T-helper 2 cell treated with Interferon-gamma antibody and Interleukin-4, amounts not matched to agents 5 μg/mL and 100 μg/mL, for 36 hours (primary cell): ENCODE measurements around the gene UBE3A.
A peak's percentile ranks its signal among the peaks of the same experiment; 100 is the strongest.
"Not testable (repeated sequence)": the region's sequence is repeated elsewhere in the genome, so short reads cannot be mapped to it uniquely, and the experiment has no call there.

Experiments
- DNase-seq: peaks from one replicate; pipeline ENCODE4 v3.0.0; 2021; ENCODE audit warnings: low spot score
- H3K27ac Mint-ChIP-seq: one replicate; pipeline ENCODE4 v1.8.0; 2021; ENCODE audit warnings: mild to moderate bottlenecking, mixed read lengths
- H3K27me3 Mint-ChIP-seq: one replicate; pipeline ENCODE4 v1.8.0; 2021; ENCODE audit warnings: low read depth, mixed read lengths
- H3K36me3 Mint-ChIP-seq: one replicate; pipeline ENCODE4 v1.8.0; 2021; ENCODE audit warnings: low read depth, mixed read lengths
- H3K4me1 Mint-ChIP-seq: one replicate; pipeline ENCODE4 v1.8.0; 2021; ENCODE audit warnings: low read depth, mixed read lengths
- H3K4me3 Mint-ChIP-seq: one replicate; pipeline ENCODE4 v1.8.0; 2022; ENCODE audit warnings: mild to moderate bottlenecking, moderate library complexity, mixed read lengths
- H3K9me3 Mint-ChIP-seq: one replicate; pipeline ENCODE4 v1.8.0; 2021; ENCODE audit warnings: mixed read lengths

The UBE3A gene

GRCh38 chr15:25455226-25455625 lies 16.4 kb upstream of the UBE3A start:
- H3K4me1 Mint-ChIP-seq, result no peaks in the 10 kb centered on the region
- no peak overlapping the region for H3K4me3 Mint-ChIP-seq
- no peak overlapping the region for H3K27ac Mint-ChIP-seq
- H3K9me3 Mint-ChIP-seq, result peaks cover 14% of the 10 kb centered on the region
- DNase-seq, result no peak
- no peaks in the 10 kb centered on the region for H3K27me3 Mint-ChIP-seq
- H3K36me3 Mint-ChIP-seq, result no peaks in the 10 kb centered on the region

GRCh38 chr15:25454771-25455170 lies 15.9 kb upstream of the UBE3A start:
- Mint-ChIP-seq H3K4me1 (no peaks in the 10 kb centered on the region), H3K4me3 (no peak overlapping the region), H3K27me3 (no peaks in the 10 kb centered on the region), H3K36me3 (no peaks in the 10 kb centered on the region), H3K27ac (no peak overlapping the region), H3K9me3 (peaks cover 18% of the 10 kb centered on the region)
- no peak for DNase-seq

DNA sequence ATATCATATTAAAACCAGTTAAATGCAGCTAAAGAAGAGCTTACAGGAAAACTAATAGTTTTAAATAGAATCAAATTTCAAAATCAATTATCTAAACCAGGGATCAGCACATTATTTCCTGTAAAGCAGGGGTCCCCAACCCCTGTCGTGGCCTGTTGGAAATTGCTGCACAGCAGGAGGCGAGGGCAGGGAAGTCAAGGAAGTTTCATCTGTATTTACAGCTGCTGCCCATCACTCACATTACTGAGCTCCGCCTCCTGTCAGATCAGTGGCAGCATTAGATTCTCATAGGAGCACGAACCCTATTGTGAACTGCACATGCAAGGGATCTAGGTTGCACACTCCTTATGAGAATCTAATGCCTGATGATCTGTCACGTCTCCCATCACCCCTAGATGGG lies 14.4 kb upstream of the UBE3A start:
- H3K9me3 Mint-ChIP-seq, result peaks cover 18% of the 10 kb centered on the region
- not testable (repeated sequence) for H3K4me3 Mint-ChIP-seq, DNase-seq, H3K27me3 Mint-ChIP-seq, H3K27ac Mint-ChIP-seq, H3K4me1 Mint-ChIP-seq, H3K36me3 Mint-ChIP-seq

DNA sequence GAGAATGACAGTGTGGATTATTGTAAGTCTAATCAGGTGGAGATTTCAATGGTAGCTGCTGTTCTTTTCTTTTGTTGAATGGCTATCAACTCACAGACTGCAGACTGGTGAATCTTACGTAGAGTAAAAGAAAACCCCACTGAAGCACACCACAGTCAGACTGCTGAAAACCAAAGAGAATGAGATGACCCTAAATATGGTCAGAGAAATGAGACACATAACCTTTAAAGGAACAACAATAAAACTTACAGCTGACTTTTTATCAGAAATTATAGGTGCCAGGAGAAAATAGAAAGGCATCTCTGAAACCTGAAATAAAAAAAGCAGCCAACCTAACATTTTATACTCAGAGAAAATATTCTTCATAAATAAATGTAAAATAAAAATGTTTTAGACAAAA lies 12.7 kb upstream of the UBE3A start:
- no peak overlapping the region for H3K27ac Mint-ChIP-seq
- H3K36me3 Mint-ChIP-seq, result no peaks in the 10 kb centered on the region
- H3K4me1 Mint-ChIP-seq, result no peaks in the 10 kb centered on the region
- no peaks in the 10 kb centered on the region for H3K27me3 Mint-ChIP-seq
- H3K9me3 Mint-ChIP-seq, result peaks cover 21% of the 10 kb centered on the region
- H3K4me3 Mint-ChIP-seq, result no peak overlapping the region
- no peak for DNase-seq

DNA sequence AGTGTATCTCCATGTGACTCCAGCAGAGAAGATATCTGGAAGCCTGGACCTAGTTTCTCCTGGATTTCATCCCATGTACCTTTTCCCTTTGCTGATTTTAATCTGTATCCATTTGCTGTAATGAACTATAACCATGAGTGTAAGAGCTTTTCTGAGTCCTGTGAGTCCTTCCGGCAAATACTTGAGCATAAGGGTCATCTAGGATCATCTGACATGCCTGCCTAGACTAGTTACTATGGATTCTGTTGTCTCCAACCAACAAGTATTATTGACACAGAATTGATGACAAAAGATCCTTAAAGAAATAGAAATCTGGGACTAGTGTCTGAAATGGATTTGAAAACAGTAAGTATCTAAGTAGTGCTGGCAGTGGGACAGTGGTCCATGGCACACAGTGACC lies 11.3 kb upstream of the UBE3A start:
- Mint-ChIP-seq H3K4me3 (no peak overlapping the region), H3K27ac (no peak overlapping the region), H3K36me3 (no peaks in the 10 kb centered on the region), H3K9me3 (peaks cover 21% of the 10 kb centered on the region), H3K27me3 (no peaks in the 10 kb centered on the region), H3K4me1 (no peaks in the 10 kb centered on the region)
- DNase-seq, result no peak

DNA sequence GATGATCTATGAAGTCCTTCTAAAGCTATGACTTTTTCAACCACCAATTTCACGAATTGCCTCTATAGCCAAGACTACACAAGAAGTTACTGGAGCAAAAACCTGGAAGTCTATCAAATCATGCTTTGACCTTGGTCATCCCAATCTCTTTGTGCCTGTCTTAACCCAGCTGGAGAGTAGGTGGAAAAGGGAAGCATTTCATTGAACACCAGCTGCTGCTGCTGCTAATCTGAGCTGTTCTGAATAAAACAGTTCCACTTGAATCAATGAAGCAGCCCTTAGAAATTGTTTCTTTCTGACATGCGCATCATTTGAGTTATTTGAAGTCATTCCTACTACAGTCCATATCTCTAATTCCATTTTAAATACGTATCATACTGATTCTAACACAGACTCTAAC lies 7.3 kb upstream of the UBE3A start:
- Mint-ChIP-seq H3K4me3 (no peak overlapping the region), H3K4me1 (no peaks in the 10 kb centered on the region), H3K27ac (no peak overlapping the region), H3K36me3 (no peaks in the 10 kb centered on the region), H3K27me3 (no peaks in the 10 kb centered on the region), H3K9me3 (peaks cover 22% of the 10 kb centered on the region)
- DNase-seq, result no peak

DNA sequence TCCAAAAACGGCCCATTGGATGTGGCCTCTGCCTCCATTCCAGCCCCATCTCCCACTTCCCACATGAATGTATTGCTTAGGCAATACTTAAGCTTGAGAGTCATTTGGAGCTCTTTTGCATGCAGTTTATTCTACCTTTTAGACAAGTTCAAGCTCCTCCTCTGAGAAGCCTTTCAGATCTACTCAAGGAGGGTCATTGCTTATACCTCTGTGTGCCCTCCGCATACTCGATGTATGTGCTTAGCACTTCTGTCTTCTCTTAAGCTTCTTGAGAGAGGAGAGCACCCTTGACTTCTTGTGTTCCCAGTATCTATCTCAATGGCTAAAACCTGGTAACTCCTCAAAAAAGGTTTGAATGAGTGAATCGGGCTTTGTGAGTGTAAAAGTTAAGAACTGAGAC lies 6.6 kb upstream of the UBE3A start:
- DNase-seq, result no peak
- Mint-ChIP-seq H3K27me3 (no peaks in the 10 kb centered on the region), H3K4me1 (no peaks in the 10 kb centered on the region), H3K27ac (no peak overlapping the region), H3K4me3 (no peak overlapping the region), H3K9me3 (peaks cover 22% of the 10 kb centered on the region), H3K36me3 (peaks cover 1% of the 10 kb centered on the region)

DNA sequence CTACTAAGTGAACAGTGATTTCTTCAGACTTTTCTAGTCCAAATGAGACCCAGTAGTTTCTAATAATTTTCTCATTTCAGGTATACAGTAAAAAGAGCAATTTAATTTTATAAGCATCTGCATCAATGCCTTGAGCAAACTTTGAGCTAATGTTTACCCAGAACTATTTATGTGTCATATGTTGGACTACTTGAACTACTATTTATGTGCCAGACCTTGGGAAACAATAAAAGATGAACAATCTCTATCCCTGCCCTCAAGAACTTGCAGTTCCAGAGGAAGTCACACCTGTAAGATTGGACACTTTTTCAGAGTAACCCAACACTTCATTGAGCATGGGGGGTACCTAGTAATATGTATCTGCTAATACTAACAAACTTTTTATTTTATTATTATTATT lies 2.3 kb upstream of the UBE3A start:
- peaks cover 10% of the 10 kb centered on the region for H3K9me3 Mint-ChIP-seq
- no peak overlapping the region for H3K27ac Mint-ChIP-seq
- H3K27me3 Mint-ChIP-seq, result no peaks in the 10 kb centered on the region
- H3K36me3 Mint-ChIP-seq, result peaks cover 1% of the 10 kb centered on the region
- peaks cover 17% of the 10 kb centered on the region for H3K4me1 Mint-ChIP-seq
- no peak for DNase-seq
- H3K4me3 Mint-ChIP-seq, result peak overlapping the region; percentile 18

- Mint-ChIP-seq H3K27ac (peak overlapping the region; percentile 86), H3K4me1 (peaks cover 27% of the 10 kb centered on the region), H3K4me3 (peak overlapping the region; percentile 84), H3K9me3 (peaks cover 8% of the 10 kb centered on the region), H3K36me3 (peaks cover 10% of the 10 kb centered on the region), H3K27me3 (no peaks in the 10 kb centered on the region)
- DNase-seq, result no peak
Measured at GRCh38 chr15:25439369-25439836, 579 bp upstream of the UBE3A start.

DNA sequence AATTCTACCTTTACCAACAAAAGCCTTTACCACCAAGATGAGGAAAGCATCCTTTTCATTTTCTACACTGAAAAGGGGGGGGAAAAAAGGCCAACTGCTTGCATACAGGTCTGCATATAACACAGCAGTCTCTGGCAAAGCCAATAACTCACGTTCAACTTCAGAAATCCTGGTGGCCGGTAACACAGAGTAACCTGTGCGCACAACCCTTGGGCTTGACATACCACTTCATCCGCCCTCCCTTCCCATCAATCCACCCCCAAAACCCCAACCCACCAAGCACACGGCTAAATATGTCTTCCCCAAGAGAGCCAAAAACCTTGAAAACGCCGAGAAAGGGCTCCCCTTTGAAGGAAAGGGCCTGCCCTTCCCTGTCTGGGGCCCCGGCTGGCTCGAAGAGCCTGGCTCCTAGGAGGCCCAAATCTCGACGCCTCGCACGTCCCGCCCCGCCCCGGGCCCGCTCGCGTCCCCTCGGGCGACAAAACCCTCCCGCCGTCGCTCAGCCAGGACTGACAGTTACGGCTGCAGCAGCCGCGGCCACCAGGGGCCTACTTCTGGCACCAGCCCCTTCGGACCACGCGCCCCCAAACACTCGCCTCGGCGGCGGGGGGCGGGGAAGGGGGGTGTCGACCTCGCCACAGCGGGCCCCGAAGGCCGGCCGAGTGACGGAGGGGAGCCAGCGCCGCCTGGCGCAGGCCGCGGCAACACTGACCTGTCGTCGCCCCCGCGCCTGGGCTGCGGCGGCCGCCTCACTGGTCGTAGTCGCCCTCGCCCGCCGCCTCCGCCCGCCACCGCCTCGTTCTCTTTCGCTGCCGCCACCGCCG lies 835 bp downstream of the UBE3A start:
- Mint-ChIP-seq H3K36me3 (peaks cover 13% of the 10 kb centered on the region), H3K9me3 (peaks cover 6% of the 10 kb centered on the region), H3K27me3 (no peaks in the 10 kb centered on the region), H3K4me1 (peaks cover 27% of the 10 kb centered on the region), H3K27ac (peak overlapping the region; percentile 94), H3K4me3 (peak overlapping the region; percentile 90)
- peak; percentile 67 for DNase-seq

DNA sequence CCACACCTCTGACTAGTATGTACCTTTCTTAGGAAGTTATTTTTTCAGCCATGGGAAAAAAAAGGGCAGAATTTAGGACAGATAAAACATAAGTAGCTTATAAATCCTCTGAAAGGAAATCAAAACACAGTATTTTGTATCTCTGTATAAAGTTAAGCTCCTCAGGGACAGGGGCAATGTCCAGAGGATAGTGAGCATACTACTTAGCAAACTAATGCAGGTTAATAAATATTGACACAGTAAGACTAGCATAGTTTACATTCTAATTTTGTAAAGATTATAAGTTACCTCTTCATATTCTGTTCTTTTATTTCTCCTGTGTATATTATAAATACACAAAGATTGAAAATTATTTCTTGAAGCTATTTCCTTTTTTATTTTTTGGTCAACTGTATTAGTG lies 2.1 kb downstream of the UBE3A start:
- H3K27me3 Mint-ChIP-seq, result no peaks in the 10 kb centered on the region
- peak overlapping the region; percentile 90 for H3K4me3 Mint-ChIP-seq
- no peak for DNase-seq
- no peak overlapping the region for H3K27ac Mint-ChIP-seq
- peaks cover 16% of the 10 kb centered on the region for H3K36me3 Mint-ChIP-seq
- peaks cover 27% of the 10 kb centered on the region for H3K4me1 Mint-ChIP-seq
- H3K9me3 Mint-ChIP-seq, result peaks cover 6% of the 10 kb centered on the region

- H3K27ac Mint-ChIP-seq, result no peak overlapping the region
- peaks cover 27% of the 10 kb centered on the region for H3K4me1 Mint-ChIP-seq
- peaks cover 20% of the 10 kb centered on the region for H3K36me3 Mint-ChIP-seq
- no peak for DNase-seq
- H3K27me3 Mint-ChIP-seq, result no peaks in the 10 kb centered on the region
- H3K9me3 Mint-ChIP-seq, result peaks cover 2% of the 10 kb centered on the region
- peak overlapping the region; percentile 68 for H3K4me3 Mint-ChIP-seq
Measured at GRCh38 chr15:25435474-25436243, 3.2 kb downstream of the UBE3A start.

- Mint-ChIP-seq H3K4me3 (no peak overlapping the region), H3K9me3 (no peaks in the 10 kb centered on the region), H3K4me1 (peaks cover 27% of the 10 kb centered on the region), H3K36me3 (peaks cover 24% of the 10 kb centered on the region), H3K27me3 (no peaks in the 10 kb centered on the region), H3K27ac (no peak overlapping the region)
- DNase-seq, result no peak
Measured at GRCh38 chr15:25433118-25433865, 5.5 kb downstream of the UBE3A start.
